ENCODE data around the gene KPNA3.
"Not testable (repeated sequence)": the region's sequence is repeated elsewhere in the genome, so short reads cannot be mapped to it uniquely, and the experiment has no call there.

The KPNA3 gene

DNA sequence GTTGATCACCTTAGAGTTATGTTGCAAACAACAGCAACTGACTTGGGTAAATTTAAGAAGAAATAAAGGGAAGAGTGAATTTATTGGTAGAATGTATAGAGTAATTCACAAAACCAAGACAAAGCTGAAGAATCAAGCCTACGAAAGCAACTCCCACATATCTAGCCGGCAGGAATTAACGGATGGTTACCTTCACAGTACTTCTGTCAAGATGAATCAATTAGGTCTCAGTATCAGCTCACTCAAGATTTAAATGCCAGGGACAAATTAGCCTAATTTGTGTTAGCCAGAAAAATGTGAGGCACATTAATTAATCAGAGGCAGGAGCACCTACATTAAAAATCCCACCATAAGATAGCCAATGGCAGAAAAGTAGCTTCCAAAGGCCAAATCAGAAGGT, 10.7 kb downstream of the KPNA3 start:
- no peak for DNase-seq (ENCODE audit: extremely low spot score)
- TF ChIP-seq, protein P1, sequence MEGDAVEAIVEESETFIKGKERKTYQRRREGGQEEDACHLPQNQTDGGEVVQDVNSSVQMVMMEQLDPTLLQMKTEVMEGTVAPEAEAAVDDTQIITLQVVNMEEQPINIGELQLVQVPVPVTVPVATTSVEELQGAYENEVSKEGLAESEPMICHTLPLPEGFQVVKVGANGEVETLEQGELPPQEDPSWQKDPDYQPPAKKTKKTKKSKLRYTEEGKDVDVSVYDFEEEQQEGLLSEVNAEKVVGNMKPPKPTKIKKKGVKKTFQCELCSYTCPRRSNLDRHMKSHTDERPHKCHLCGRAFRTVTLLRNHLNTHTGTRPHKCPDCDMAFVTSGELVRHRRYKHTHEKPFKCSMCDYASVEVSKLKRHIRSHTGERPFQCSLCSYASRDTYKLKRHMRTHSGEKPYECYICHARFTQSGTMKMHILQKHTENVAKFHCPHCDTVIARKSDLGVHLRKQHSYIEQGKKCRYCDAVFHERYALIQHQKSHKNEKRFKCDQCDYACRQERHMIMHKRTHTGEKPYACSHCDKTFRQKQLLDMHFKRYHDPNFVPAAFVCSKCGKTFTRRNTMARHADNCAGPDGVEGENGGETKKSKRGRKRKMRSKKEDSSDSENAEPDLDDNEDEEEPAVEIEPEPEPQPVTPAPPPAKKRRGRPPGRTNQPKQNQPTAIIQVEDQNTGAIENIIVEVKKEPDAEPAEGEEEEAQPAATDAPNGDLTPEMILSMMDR (IDR thresholded peaks at IDR 0.05; ENCODE audit: control extremely low read depth, extremely low read depth, low read depth, missing control alignments) = no peak
- ChIA-PET POLR2A (no interaction called here), CTCF (interaction anchor here (1.4 to 4.3 kb wide), 3 partner anchors 8 to 23 kb away, joined by 4 to 27 read pairs (median 13); no protein-coding TSS in a partner anchor)

DNA sequence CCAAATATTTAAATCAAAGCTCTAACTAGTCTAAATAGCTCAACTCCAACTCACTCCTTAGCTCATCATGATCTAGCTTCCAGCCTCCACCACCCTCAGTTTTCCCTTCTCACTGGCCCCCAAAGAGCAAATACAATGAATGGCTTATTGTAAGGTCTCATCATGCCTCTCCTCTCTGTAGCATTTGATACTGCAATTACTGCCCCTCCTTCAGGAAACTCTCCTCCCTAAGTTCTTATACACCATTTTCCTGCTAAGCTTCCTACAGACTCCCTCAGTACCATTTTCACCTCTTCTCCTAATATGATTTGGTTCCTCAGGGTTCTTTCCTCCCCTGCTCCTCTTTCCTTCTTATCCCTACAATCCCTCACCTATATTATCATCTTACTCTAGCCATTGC, 12.8 kb downstream of the KPNA3 start:
- TF ChIP-seq, protein P1 (IDR thresholded peaks at IDR 0.05; ENCODE audit: control extremely low read depth, extremely low read depth, low read depth, missing control alignments) = no peak
- CTCF ChIA-PET = interaction anchor here (2.2 to 4.3 kb wide), 2 partner anchors 10 to 19 kb away, joined by 6 to 27 read pairs; no protein-coding TSS in a partner anchor
- DNase-seq (ENCODE audit: extremely low spot score) = no peak
- POLR2A ChIA-PET = interaction anchor here (1.0 kb wide), 1 partner anchor 14 kb away, joined by 4 read pairs; no protein-coding TSS in a partner anchor

DNA sequence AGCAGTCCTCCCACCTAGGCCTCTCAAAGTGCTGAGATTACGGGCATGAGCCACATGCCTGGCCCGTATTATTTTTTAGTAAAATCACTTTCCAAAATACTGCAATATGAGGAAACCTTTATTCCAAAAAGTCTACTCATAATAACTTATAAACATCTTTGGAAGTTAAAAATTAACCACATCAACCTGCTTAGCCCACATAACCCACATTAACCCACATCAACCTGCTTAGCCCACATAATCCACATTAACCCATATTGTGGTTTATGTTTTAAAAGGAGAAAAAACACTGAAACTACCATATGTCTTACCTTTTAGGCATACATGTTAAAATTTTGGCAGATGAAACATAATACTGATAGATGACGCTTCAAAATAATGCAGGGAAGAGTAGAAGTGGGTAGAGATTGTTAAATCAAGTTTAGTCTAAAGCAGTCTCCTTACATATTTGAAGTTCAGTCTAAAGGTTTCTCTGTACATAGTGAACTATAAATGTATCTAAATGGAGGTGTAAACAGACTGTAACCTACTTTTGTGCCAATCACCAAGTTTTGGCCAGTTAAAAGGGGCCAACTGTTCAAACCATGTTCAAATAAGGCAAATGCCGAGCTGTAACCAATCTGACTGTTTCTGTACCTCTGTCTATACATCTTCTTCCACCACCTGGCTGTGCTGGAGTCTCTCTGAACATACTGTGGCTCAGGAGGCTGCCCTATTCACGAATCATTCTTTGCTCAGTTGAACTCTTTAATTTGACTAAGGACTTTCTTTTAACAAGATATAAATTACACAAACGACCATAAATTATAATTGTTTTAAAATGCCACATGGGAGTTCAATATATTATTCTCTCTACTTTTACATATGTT, 14.5 kb downstream of the KPNA3 start:
- no peak for DNase-seq (ENCODE audit: extremely low spot score)
- ChIA-PET CTCF (interaction anchor here (1.0 to 4.3 kb wide), 3 partner anchors 9 to 15 kb away, joined by 3 to 27 read pairs (median 3); partner anchors contain the start of gene KPNA3), POLR2A (no interaction called here)
- TF ChIP-seq, protein P1 (IDR thresholded peaks at IDR 0.05; ENCODE audit: control extremely low read depth, extremely low read depth, low read depth, missing control alignments) = no peak

DNA sequence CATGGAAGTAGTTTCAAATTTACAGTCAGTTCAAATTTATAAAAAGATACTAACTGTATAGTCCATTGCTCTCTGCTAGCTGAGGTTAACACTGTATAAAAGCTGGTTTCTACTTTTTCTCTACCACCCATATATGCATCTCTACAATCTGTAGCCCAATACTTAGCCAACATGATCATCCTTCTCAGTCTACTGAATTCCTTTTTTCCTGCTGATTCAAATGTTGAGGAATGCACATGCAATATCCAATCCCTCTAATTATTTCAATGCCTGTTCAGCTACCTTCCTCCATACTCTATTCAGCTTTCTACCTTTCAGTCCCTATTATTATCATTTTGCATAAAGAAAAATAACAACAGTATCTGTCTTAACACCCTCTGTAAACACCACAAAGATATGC, 15.6 kb downstream of the KPNA3 start:
- TF ChIP-seq, protein P1 (IDR thresholded peaks at IDR 0.05; ENCODE audit: control extremely low read depth, extremely low read depth, low read depth, missing control alignments) = no peak
- ChIA-PET CTCF (interaction anchor here (1.1 to 6.2 kb wide), 3 partner anchors 9 to 17 kb away, joined by 4 to 42 read pairs (median 7); partner anchors contain the start of gene KPNA3), POLR2A (interaction anchor here (0.5 kb wide), 1 partner anchor 311 kb away, joined by 3 read pairs; no protein-coding TSS in a partner anchor)
- DNase-seq (ENCODE audit: extremely low spot score) = no peak

DNA sequence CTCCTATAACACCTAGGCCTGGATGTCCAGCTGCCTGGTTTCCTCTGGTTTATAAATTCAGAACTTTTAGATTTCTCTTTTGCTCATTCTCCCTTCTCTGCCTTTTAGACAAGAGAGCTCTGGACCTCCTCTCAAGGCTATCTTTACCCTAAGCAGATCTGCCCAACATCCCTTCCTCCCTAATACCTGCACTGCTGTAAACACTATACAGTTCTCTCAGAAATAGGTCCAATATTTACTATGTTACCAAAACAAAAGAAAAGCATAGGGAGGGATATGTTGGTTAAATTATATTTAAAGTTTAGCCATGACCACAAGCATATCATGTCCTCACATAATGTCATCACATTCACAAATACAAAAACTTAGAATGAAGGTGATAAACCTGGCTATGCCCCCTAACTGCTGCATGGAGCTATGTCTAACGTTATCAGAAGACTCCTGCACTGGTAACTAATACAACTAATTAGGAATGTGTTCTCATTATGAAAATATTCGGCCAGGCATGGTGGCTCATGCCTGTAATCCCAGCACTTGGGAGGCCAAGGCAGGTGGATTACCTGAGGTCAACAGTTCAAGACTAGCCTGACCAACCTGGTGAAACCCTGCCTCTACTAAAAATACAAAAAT, 18.0 kb downstream of the KPNA3 start:
- DNase-seq (ENCODE audit: extremely low spot score) = no peak
- ChIA-PET POLR2A (no interaction called here), CTCF (interaction anchor here (6.2 kb wide), 1 partner anchor 16 kb away, joined by 42 read pairs; the partner anchor contains the start of gene KPNA3)
- TF ChIP-seq, protein P1 (IDR thresholded peaks at IDR 0.05; ENCODE audit: control extremely low read depth, extremely low read depth, low read depth, missing control alignments) = no peak

DNA sequence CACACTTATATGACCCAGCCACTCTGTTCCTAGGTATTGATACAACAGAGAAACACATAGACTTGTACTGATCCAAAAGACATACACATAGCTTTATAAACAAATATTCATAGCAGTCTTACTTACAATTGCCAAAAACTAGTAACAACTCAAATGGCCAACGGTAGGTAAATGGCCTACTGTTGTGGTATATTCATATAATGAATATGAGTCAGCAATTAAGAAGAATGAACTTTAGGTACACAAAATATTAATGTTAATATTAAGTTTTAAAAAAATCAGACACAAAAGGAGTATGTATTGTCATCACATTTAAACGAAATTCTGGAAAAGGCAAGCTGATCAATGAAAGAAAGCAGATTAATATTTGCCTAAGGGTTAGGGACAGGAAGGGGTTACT, 19.7 kb downstream of the KPNA3 start:
- ChIA-PET POLR2A (interaction anchor here (0.6 kb wide), 1 partner anchor 81 kb away, joined by 3 read pairs; the partner anchor contains the start of gene EBPL), CTCF (interaction anchor here (1.5 to 6.2 kb wide), 5 partner anchors 9 to 204 kb away, joined by 3 to 42 read pairs (median 7); partner anchors contain the start of gene KPNA3)
- DNase-seq (ENCODE audit: extremely low spot score) = no peak
- TF ChIP-seq, protein P1 (IDR thresholded peaks at IDR 0.05; ENCODE audit: control extremely low read depth, extremely low read depth, low read depth, missing control alignments) = no peak

DNA sequence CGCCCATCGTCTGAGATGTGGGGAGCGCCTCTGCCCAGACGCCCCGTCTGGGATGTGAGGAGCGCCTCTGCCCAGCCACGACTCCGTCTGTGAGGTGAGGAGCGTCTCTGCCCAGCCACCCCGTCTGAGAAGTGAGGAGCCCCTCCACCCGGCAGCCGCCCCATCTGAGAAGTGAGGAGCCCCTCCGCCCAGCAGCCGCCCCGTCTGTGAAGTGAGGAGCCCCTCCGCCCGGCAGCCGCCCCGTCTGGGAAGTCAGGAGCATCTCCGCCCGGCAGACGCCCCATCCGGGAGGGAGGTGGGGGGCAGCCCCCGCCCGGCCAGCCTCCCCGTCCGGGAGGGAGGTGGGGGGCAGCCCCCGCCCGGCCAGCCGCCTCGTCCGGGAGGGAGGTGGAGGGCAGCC, 30.7 kb downstream of the KPNA3 start:
- POLR2A ChIA-PET = not testable (repeated sequence)

More for the DNA sequence above, 30.7 kb downstream of the KPNA3 start:
- DNase-seq (ENCODE audit: extremely low spot score); CTCF ChIA-PET: not testable (repeated sequence)
